ENCODE results near the gene IFNA13. TPM values are rescaled to one million over a fixed set of nuclear protein-coding genes. Genes with fewer than 3 reads are reported as not detected.
A peak's percentile ranks its signal among the peaks of the same experiment; 100 is the strongest.

Gene IFNA13
- total RNA-seq, 1 donor from 2014 or later: not detected

DNA sequence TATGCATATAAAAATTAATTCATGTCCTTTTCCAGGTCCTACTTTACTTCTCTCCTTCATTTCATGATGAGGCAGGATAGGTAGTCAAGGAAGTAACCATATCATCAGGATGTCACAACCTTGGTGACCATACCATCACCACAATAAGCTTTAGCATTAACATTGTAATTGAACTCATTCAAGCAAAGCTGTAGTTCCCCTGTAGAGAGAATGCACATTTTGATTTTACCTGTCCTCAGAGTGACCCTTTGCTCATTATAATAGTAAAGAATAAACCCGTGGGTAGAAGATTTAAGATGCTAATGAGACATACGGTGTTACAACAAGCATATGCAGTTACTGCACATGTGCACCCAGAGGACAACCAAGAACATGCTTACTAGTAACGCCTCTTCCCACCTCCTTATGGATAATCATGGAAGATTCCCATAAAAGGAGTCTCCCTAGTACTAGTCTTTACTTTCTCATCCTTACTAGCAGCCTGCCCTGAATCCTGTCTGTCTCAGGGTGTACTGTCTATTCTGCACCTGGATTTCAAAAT, 19.4 kb downstream of the IFNA13 start:
- DNase-seq (ENCODE audit: low spot score): no peak
- H3K4me3 Mint-ChIP-seq (ENCODE audit: unreplicated experiment): no peak overlapping the region
- no peaks in the 10 kb centered on the region for H3K4me1 Mint-ChIP-seq (ENCODE audit: low read depth)
- no peaks in the 10 kb centered on the region for H3K36me3 Mint-ChIP-seq (ENCODE audit: low read depth)
- no peak overlapping the region for H3K27ac Mint-ChIP-seq (ENCODE audit: unreplicated experiment)
- TF ChIP-seq, protein P1, sequence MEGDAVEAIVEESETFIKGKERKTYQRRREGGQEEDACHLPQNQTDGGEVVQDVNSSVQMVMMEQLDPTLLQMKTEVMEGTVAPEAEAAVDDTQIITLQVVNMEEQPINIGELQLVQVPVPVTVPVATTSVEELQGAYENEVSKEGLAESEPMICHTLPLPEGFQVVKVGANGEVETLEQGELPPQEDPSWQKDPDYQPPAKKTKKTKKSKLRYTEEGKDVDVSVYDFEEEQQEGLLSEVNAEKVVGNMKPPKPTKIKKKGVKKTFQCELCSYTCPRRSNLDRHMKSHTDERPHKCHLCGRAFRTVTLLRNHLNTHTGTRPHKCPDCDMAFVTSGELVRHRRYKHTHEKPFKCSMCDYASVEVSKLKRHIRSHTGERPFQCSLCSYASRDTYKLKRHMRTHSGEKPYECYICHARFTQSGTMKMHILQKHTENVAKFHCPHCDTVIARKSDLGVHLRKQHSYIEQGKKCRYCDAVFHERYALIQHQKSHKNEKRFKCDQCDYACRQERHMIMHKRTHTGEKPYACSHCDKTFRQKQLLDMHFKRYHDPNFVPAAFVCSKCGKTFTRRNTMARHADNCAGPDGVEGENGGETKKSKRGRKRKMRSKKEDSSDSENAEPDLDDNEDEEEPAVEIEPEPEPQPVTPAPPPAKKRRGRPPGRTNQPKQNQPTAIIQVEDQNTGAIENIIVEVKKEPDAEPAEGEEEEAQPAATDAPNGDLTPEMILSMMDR (IDR thresholded peaks at IDR 0.05): no peak
- peaks cover 37% of the 10 kb centered on the region for H3K27me3 Mint-ChIP-seq (ENCODE audit: low read depth)
- H3K9me3 Mint-ChIP-seq (ENCODE audit: low read depth): peaks cover 14% of the 10 kb centered on the region

- Mint-ChIP-seq H3K9me3 (ENCODE audit: low read depth) (peaks cover 16% of the 10 kb centered on the region), H3K27ac (ENCODE audit: unreplicated experiment) (no peak overlapping the region), H3K4me1 (ENCODE audit: low read depth) (peaks cover 4% of the 10 kb centered on the region), H3K36me3 (ENCODE audit: low read depth) (peaks cover 2% of the 10 kb centered on the region), H3K27me3 (ENCODE audit: low read depth) (peaks cover 28% of the 10 kb centered on the region), H3K4me3 (ENCODE audit: unreplicated experiment) (no peak overlapping the region)
- TF ChIP-seq, protein P1 (IDR thresholded peaks at IDR 0.05): no peak
- no peak for DNase-seq (ENCODE audit: low spot score)
Measured at GRCh38 chr9:21340735-21341134, 27.1 kb downstream of the IFNA13 start.

DNA sequence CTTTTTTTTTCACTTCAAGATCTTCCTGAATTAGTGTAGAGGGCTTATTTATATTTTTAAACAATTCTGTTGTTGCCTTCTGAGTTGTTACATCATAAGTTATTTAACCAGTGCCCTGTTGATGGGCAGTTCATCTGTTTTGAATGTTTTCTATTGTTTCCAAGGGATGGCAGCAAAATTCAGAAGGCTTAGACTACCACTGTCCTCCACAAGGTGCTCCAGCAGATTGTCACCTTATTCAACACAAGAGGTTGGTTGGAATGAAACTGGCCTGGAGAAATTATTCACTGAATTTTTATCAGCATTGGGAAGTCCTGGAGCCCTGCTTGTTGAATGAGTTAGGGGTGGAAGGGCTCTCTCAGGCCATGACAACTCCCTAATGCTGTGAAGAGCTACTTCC, 31.4 kb downstream of the IFNA13 start:
- no peak overlapping the region for H3K4me3 Mint-ChIP-seq (ENCODE audit: unreplicated experiment)
- H3K9me3 Mint-ChIP-seq (ENCODE audit: low read depth): no peaks in the 10 kb centered on the region
- peaks cover 9% of the 10 kb centered on the region for H3K36me3 Mint-ChIP-seq (ENCODE audit: low read depth)
- H3K27ac Mint-ChIP-seq (ENCODE audit: unreplicated experiment): no peak overlapping the region
- peaks cover 18% of the 10 kb centered on the region for H3K27me3 Mint-ChIP-seq (ENCODE audit: low read depth)
- TF ChIP-seq, protein P1 (IDR thresholded peaks at IDR 0.05): no peak
- H3K4me1 Mint-ChIP-seq (ENCODE audit: low read depth): peaks cover 36% of the 10 kb centered on the region
- no peak for DNase-seq (ENCODE audit: low spot score)

DNA sequence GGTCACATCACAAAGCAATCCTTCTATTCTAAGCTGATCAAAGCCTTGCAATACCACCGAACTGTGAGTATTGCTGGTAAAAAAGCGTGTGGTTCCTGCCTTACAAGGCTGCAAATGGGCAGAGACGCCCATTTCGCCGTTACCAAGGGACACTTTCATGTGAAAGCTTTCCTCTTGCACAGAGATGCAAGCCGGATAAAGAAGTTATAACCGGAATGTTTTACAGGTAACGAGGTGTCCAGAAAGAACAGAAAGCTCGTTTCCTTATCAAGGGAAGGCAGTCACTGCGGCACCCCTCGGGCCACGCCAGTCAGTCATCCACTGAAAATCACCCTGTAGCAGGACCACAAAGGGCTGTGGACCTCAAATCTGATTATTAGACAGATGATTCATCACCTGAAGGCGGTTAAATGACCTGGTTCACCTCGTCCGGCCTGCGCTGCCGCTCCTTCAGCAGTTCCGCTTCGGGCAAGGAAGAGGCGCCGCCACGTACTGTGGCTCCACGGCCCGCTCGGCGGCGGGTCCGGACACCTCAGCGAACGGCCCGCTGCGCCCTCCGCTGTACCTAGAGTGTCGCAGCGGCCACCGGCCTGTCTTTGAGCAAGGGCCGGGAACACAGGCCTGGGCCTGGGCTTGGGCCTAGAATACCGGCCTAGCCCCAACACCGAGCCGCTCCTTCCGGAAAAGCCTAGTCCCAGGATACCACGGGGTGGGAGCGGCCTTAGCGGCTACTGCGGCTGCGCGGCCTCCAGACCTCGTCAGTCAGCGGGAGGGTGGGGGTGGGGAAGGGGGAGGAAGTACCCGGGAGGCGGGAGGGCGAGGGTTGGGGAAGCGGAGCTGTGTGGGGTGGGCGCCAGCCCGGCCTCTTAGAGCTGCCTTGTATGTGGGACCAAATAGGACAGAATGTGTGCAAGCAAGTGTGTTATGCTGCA, 32.9 kb downstream of the IFNA13 start, which contains the start of gene KLHL9:
Gene KLHL9, minus strand, starts transcription at position 704 of the 932 bp plus-strand sequence. Its CDS starts 545 bp downstream, at position 159.
- TF ChIP-seq, protein P1 (IDR thresholded peaks at IDR 0.05): peak; percentile 36
- H3K36me3 Mint-ChIP-seq (ENCODE audit: low read depth): peaks cover 9% of the 10 kb centered on the region
- H3K27me3 Mint-ChIP-seq (ENCODE audit: low read depth): peaks cover 15% of the 10 kb centered on the region
- DNase-seq (ENCODE audit: low spot score): peak; percentile 96
- peak within 1 kb of the TSS; percentile 83 for H3K4me3 Mint-ChIP-seq (ENCODE audit: unreplicated experiment)
- H3K9me3 Mint-ChIP-seq (ENCODE audit: low read depth): no peaks in the 10 kb centered on the region
- peaks cover 51% of the 10 kb centered on the region for H3K4me1 Mint-ChIP-seq (ENCODE audit: low read depth)
- peak within 1 kb of the TSS; percentile 88 for H3K27ac Mint-ChIP-seq (ENCODE audit: unreplicated experiment)

GRCh38 chr9:21333226-21333625, 34.6 kb downstream of the IFNA13 start:
- H3K27me3 Mint-ChIP-seq (ENCODE audit: low read depth): peaks cover 2% of the 10 kb centered on the region
- no peak overlapping the region for H3K27ac Mint-ChIP-seq (ENCODE audit: unreplicated experiment)
- no peak for DNase-seq (ENCODE audit: low spot score)
- no peaks in the 10 kb centered on the region for H3K9me3 Mint-ChIP-seq (ENCODE audit: low read depth)
- peak overlapping the region; percentile 83 for H3K4me3 Mint-ChIP-seq (ENCODE audit: unreplicated experiment)
- H3K36me3 Mint-ChIP-seq (ENCODE audit: low read depth): peaks cover 9% of the 10 kb centered on the region
- TF ChIP-seq, protein P1 (IDR thresholded peaks at IDR 0.05): no peak
- peaks cover 59% of the 10 kb centered on the region for H3K4me1 Mint-ChIP-seq (ENCODE audit: low read depth)

Data from chondrocyte (in vitro differentiated cells).